GM18870 (cell line): ENCODE data around the gene NXPH1.
A peak's percentile ranks its signal among the peaks of the same experiment; 100 is the strongest.
"Not testable (repeated sequence)": the region's sequence is repeated elsewhere in the genome, so short reads cannot be mapped to it uniquely, and the experiment has no call there.

ENCODE experiments used
- ATAC-seq: cut with Tn5 transposase; IDR thresholded peaks from one replicate; pipeline ENCODE4 v1.9.1; 2021; ENCODE audit warnings: moderate library complexity; ENCODE audit not compliant: unreplicated experiment

NXPH1 gene

GRCh38 chr7:8684426-8684825, 251.0 kb downstream of the NXPH1 start:
- ATAC-seq = no peak

- ATAC-seq = no peak
Observed at GRCh38 chr7:8699875-8700624, 266.6 kb downstream of the NXPH1 start.

GRCh38 chr7:8702807-8703206, 269.4 kb downstream of the NXPH1 start:
- ATAC-seq = no peak

GRCh38 chr7:8710124-8710523, 276.7 kb downstream of the NXPH1 start:
- ATAC-seq = no peak

GRCh38 chr7:8714791-8715190, 281.4 kb downstream of the NXPH1 start:
- ATAC-seq = no peak

GRCh38 chr7:8719102-8719501, 285.7 kb downstream of the NXPH1 start:
- ATAC-seq = no peak

- ATAC-seq = peak; percentile 81
Observed at GRCh38 chr7:8724080-8724718, 290.8 kb downstream of the NXPH1 start.

GRCh38 chr7:8731756-8732155, 298.3 kb downstream of the NXPH1 start:
- not testable (repeated sequence) for ATAC-seq

GRCh38 chr7:8739837-8740236, 306.4 kb downstream of the NXPH1 start:
- ATAC-seq = no peak

- ATAC-seq = no peak
Observed at GRCh38 chr7:8742837-8743236, 309.4 kb downstream of the NXPH1 start.

- no peak for ATAC-seq
Observed at GRCh38 chr7:8747338-8747737, 313.9 kb downstream of the NXPH1 start.

- ATAC-seq = no peak
Observed at GRCh38 chr7:8751557-8752231, 318.3 kb downstream of the NXPH1 start.

- ATAC-seq = no peak
Observed at GRCh38 chr7:8753355-8753754, 319.9 kb downstream of the NXPH1 start.

GRCh38 chr7:8761731-8762130, 328.3 kb downstream of the NXPH1 start:
- no peak for ATAC-seq

GRCh38 chr7:8762803-8763202, 329.4 kb downstream of the NXPH1 start:
- no peak for ATAC-seq

GRCh38 chr7:8765374-8765773, 332.0 kb downstream of the NXPH1 start:
- no peak for ATAC-seq

GRCh38 chr7:8773518-8773917, 340.1 kb downstream of the NXPH1 start:
- no peak for ATAC-seq

GRCh38 chr7:8778459-8778858, 345.1 kb downstream of the NXPH1 start:
- no peak for ATAC-seq

- no peak for ATAC-seq
Observed at GRCh38 chr7:8781166-8781565, 347.8 kb downstream of the NXPH1 start.

GRCh38 chr7:8783229-8783628, 349.8 kb downstream of the NXPH1 start:
- ATAC-seq = no peak

GRCh38 chr7:8785081-8785480, 351.7 kb downstream of the NXPH1 start:
- no peak for ATAC-seq

- ATAC-seq = no peak
Observed at GRCh38 chr7:8800986-8801385, 367.6 kb downstream of the NXPH1 start.
